ENCODE results near the gene CA6.

DNA sequence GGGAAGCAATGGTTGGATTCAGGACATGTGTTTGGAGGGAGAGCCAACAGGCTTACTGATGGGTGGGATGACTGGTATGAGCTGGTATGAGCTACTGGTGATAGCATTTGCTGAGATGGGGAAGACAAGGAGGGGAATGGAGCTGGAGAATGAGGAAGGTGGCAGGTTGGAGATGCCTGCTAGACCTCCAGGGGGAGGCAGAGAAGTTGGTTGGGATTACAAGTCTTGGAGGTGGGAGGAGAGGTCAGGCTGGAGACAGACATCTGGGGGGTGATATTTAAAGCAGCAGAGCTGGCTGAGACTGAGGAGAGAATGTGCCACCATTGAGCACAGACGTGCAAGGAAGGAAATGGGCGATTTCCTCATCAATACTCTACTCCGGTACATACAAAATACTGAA lies 35.3 kb upstream of the CA6 start:
- no peak for TF ChIP-seq POLR2A (IDR thresholded peaks at IDR 0.05)
- TF ChIP-seq, protein P1, sequence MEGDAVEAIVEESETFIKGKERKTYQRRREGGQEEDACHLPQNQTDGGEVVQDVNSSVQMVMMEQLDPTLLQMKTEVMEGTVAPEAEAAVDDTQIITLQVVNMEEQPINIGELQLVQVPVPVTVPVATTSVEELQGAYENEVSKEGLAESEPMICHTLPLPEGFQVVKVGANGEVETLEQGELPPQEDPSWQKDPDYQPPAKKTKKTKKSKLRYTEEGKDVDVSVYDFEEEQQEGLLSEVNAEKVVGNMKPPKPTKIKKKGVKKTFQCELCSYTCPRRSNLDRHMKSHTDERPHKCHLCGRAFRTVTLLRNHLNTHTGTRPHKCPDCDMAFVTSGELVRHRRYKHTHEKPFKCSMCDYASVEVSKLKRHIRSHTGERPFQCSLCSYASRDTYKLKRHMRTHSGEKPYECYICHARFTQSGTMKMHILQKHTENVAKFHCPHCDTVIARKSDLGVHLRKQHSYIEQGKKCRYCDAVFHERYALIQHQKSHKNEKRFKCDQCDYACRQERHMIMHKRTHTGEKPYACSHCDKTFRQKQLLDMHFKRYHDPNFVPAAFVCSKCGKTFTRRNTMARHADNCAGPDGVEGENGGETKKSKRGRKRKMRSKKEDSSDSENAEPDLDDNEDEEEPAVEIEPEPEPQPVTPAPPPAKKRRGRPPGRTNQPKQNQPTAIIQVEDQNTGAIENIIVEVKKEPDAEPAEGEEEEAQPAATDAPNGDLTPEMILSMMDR (IDR thresholded peaks at IDR 0.05 in 8 of 11, conservative IDR thresholded peaks at IDR 0.05 in 3 of 11), result no peak
